ENCODE data around the gene IFNLR1. TPM values are rescaled to one million over a fixed set of nuclear protein-coding genes. Genes with fewer than 3 reads are reported as not detected.

IFNLR1 gene
- total RNA-seq, 1 donor: 0.36 TPM

DNA sequence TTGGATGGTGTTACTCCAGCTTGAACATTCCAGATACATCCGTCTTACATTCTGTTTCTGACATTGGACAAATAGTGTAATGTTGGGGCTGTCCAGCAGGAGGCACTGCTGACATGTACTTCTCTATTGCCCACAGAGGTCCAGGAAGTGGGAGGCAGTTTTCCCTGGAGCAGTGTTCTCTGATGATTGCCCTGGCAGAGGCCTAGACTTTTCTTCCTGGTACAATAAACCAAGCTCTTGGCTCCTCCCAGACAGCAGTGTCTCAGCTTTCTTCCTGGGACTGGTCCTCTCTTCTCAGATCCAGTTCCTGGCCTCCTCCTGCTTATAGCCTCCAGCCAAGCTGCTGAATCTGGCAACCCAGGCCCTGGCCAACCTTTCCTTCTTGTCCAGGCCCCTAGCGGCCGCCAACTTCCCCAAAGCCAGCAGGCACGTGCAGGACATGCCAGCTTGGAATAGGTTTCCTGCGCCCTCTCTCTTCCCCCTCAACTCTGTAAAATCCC is 14.9 kb upstream of the IFNLR1 start:
- TF ChIP-seq, protein P1, sequence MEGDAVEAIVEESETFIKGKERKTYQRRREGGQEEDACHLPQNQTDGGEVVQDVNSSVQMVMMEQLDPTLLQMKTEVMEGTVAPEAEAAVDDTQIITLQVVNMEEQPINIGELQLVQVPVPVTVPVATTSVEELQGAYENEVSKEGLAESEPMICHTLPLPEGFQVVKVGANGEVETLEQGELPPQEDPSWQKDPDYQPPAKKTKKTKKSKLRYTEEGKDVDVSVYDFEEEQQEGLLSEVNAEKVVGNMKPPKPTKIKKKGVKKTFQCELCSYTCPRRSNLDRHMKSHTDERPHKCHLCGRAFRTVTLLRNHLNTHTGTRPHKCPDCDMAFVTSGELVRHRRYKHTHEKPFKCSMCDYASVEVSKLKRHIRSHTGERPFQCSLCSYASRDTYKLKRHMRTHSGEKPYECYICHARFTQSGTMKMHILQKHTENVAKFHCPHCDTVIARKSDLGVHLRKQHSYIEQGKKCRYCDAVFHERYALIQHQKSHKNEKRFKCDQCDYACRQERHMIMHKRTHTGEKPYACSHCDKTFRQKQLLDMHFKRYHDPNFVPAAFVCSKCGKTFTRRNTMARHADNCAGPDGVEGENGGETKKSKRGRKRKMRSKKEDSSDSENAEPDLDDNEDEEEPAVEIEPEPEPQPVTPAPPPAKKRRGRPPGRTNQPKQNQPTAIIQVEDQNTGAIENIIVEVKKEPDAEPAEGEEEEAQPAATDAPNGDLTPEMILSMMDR (IDR thresholded peaks at IDR 0.05; ENCODE audit: insufficient read depth, low read length): peak; percentile 84

GRCh38 chr1:24199291-24199900 is 12.3 kb upstream of the IFNLR1 start:
- peak; percentile 70 for DNase-seq (ENCODE audit: low read depth)
- TF ChIP-seq, protein P1 (IDR thresholded peaks at IDR 0.05; ENCODE audit: insufficient read depth, low read length): peak; percentile 87
- no peak overlapping the region for H3K4me3 ChIP-seq (ENCODE audit: low read depth, low read length)

More for the DNA sequence above, 14.9 kb upstream of the IFNLR1 start:
- peak; percentile 94 for DNase-seq (ENCODE audit: low read depth)
- H3K4me3 ChIP-seq (ENCODE audit: low read depth, low read length): no peak overlapping the region

DNA sequence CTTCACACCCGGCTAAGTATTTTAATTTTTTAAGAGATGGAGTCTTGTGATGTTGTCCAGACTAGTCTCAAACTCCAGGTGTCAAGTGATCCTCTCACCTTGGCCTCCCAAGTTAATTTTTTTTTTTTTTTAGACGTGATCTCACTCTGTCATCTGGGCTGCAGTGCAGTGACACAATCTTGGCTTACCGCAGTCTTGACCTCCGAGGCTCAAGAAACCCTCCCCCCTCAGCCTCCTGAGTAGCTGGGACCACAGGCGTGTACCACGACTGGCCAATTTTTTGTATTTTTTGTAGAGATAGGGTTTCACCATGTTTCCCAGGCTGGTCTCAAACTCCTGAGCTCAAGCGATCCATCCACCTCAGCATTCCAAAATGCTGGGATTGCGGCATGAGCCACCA is 11.7 kb upstream of the IFNLR1 start:
- TF ChIP-seq, protein P1 (IDR thresholded peaks at IDR 0.05; ENCODE audit: insufficient read depth, low read length): no peak
- no peak for DNase-seq (ENCODE audit: low read depth)
- no peak overlapping the region for H3K4me3 ChIP-seq (ENCODE audit: low read depth, low read length)

DNA sequence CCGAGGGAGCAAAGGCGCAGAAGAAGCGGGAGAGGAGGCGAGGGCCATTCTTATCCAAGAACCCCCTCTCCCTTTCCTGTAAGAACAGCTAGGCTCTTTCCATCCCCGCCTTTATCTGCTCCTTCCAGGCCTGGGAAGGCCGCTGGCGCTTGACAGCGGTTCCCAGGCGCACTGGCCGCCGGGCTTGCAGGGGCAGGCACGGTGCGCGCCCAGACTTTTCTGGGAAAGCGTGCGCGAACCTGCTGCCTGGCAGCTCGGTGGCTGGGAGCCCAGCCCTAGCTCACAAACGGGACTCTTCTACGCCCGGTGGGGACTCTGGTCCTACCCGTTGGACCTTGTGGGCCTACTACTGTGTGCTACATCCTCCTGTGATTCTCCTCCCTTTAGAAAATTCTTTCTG is 8.8 kb upstream of the IFNLR1 start:
- TF ChIP-seq, protein P1 (IDR thresholded peaks at IDR 0.05; ENCODE audit: insufficient read depth, low read length): no peak
- no peak overlapping the region for H3K4me3 ChIP-seq (ENCODE audit: low read depth, low read length)
- no peak for DNase-seq (ENCODE audit: low read depth)

- TF ChIP-seq, protein P1 (IDR thresholded peaks at IDR 0.05; ENCODE audit: insufficient read depth, low read length): no peak
- H3K4me3 ChIP-seq (ENCODE audit: low read depth, low read length): no peak overlapping the region
- DNase-seq (ENCODE audit: low read depth): no peak
Measured at GRCh38 chr1:24195136-24195535, 8.0 kb upstream of the IFNLR1 start.

GRCh38 chr1:24193046-24193445 is 6.0 kb upstream of the IFNLR1 start:
- TF ChIP-seq, protein P1 (IDR thresholded peaks at IDR 0.05; ENCODE audit: insufficient read depth, low read length): no peak
- no peak for DNase-seq (ENCODE audit: low read depth)
- no peak overlapping the region for H3K4me3 ChIP-seq (ENCODE audit: low read depth, low read length)

- H3K4me3 ChIP-seq (ENCODE audit: low read depth, low read length): no peak overlapping the region
- peak; percentile 23 for DNase-seq (ENCODE audit: low read depth)
- TF ChIP-seq, protein P1 (IDR thresholded peaks at IDR 0.05; ENCODE audit: insufficient read depth, low read length): no peak
Measured at GRCh38 chr1:24191860-24192259, 4.8 kb upstream of the IFNLR1 start.
